ENCODE results near the gene BMP7.

The BMP7 gene

DNA sequence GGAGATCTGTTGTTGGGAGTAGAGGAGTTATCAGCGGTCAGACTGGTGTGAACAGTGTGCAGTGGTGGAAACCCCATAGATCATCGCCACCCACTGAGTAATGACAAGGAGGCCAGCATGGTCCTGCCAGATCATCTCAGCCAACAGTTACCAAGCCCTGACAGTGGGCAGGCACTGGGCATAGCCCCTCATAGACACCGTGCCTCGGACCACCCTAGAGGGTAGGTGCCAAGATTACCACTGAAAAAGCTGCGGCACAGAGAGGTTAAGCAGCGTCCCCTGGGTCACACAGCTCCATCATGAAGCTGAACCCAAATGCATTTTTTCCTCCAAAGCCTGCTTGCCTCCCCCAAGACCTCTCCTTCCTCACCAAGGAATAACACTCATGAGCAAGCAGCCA is 21.5 kb upstream of the BMP7 start:
- no peaks in the 10 kb centered on the region for H3K9me3 ChIP-seq
- H3K27ac ChIP-seq, result no peak overlapping the region
- TF ChIP-seq, protein P1, sequence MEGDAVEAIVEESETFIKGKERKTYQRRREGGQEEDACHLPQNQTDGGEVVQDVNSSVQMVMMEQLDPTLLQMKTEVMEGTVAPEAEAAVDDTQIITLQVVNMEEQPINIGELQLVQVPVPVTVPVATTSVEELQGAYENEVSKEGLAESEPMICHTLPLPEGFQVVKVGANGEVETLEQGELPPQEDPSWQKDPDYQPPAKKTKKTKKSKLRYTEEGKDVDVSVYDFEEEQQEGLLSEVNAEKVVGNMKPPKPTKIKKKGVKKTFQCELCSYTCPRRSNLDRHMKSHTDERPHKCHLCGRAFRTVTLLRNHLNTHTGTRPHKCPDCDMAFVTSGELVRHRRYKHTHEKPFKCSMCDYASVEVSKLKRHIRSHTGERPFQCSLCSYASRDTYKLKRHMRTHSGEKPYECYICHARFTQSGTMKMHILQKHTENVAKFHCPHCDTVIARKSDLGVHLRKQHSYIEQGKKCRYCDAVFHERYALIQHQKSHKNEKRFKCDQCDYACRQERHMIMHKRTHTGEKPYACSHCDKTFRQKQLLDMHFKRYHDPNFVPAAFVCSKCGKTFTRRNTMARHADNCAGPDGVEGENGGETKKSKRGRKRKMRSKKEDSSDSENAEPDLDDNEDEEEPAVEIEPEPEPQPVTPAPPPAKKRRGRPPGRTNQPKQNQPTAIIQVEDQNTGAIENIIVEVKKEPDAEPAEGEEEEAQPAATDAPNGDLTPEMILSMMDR (IDR thresholded peaks at IDR 0.05), result no peak
- H3K4me1 ChIP-seq (ENCODE audit: control insufficient read depth in 1 of 2, insufficient read depth in 1 of 2, low read depth in 1 of 2, low read length in 1 of 2), result no peaks in the 10 kb centered on the region
- peaks cover 90% of the 10 kb centered on the region for H3K27me3 ChIP-seq
- no peak overlapping the region for H3K4me3 ChIP-seq (ENCODE audit: low read depth in 1 of 2, low read length in 1 of 2)
- H3K36me3 ChIP-seq, result no peaks in the 10 kb centered on the region

DNA sequence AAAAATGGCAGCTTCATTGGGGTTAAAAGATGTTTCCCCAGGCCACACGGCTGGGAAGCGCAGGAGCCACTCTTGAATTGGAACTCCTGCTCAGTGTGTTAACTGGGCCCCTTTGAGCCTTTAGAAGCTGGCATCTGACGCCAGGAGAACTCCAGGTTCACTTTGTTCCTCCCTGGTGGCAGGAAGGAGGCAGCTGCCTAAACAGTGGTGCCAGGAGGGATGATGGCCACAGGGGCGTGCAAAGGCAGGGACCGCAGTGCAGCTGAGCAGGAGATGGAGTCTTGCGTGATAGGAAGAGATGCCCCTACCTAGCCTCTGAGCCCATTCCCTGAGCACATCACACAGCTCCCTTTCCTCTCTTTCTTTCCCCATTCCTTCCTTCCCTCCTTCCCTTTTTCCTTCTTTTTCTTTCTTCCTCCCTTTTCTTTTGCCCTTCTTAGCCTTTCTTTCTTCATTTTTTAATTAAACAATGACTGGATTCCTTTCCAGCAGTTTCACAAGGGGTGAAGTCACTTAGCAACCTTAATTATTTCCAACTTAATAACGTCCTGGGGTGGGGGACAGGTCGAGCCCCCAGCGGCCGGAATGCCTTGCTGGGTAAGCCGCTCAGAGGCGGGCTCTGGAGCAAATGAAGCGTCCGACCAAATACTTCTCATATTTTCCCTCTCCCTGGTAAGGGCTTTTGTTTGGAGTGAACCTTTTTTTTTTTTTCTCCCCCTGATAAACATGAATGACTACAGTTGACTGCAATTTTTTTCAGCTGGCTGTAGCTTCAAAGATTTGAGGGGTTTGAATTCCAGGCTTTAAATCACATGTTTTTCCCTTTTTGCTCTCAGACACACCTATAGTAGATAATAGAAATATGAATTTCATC is 20.8 kb upstream of the BMP7 start:
- H3K36me3 ChIP-seq, result no peaks in the 10 kb centered on the region
- H3K4me1 ChIP-seq (ENCODE audit: control insufficient read depth in 1 of 2, insufficient read depth in 1 of 2, low read depth in 1 of 2, low read length in 1 of 2), result no peaks in the 10 kb centered on the region
- no peaks in the 10 kb centered on the region for H3K9me3 ChIP-seq
- no peak overlapping the region for H3K27ac ChIP-seq
- TF ChIP-seq, protein P1 (IDR thresholded peaks at IDR 0.05), result no peak
- no peak overlapping the region for H3K4me3 ChIP-seq (ENCODE audit: low read depth in 1 of 2, low read length in 1 of 2)
- peaks cover 91% of the 10 kb centered on the region for H3K27me3 ChIP-seq

DNA sequence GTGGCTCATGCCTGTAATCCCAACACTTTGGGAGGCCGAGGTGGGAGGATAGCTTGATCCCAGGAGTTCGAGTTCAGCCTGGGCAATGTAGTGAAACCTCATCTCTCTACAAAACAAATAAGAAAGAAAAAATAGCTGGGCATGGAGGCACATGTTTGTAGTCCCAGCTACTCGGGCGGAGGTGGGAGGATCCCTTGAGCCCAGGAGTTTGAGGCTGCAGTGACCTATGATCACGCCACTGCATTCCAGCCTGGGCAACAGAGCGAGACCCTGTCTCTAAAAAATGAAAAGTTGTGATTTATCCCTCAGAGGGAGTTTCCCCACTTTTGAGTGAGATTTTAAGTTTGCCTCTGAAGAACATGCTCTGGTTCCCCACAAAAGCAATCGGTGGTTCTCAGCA is 17.4 kb upstream of the BMP7 start:
- TF ChIP-seq, protein P1 (IDR thresholded peaks at IDR 0.05), result no peak
- Histone ChIP-seq H3K27ac (no peak overlapping the region), H3K36me3 (no peaks in the 10 kb centered on the region), H3K4me1 (ENCODE audit: control insufficient read depth in 1 of 2, insufficient read depth in 1 of 2, low read depth in 1 of 2, low read length in 1 of 2) (no peaks in the 10 kb centered on the region), H3K4me3 (ENCODE audit: low read depth in 1 of 2, low read length in 1 of 2) (no peak overlapping the region), H3K27me3 (peaks cover 89% of the 10 kb centered on the region), H3K9me3 (no peaks in the 10 kb centered on the region)

DNA sequence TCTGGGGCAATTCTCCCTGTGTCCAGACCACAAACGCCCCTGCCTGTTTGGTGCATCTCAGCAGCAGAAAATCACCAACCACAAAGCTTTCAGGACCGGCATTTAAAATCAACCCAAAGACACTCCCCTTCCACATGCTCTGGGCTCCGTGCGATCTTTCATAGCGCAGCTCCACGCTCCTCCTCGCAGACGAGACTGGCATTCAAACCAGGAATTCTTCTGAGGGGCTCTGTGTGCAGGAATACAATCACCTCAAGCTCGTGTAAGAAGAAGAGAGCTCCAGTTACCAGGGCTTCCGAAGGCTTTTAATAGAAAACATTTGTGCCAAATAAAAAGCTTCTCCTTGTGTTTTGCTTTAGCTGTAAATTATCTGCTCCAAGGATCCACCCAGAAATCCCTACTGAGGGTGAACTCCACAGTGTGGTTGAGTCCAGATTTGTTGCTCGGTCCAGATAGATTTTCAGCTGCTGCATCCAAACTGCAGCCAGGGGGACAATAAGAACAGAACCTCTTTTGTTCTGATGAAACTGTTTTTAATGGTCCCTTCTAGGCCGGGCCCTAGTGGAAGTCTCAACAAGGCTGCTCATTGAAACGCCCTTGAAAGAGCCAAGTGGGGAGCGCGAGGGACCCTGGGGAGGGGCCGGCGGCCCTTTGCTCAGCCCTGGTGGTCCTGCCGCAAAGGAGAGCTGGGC is 16.4 kb upstream of the BMP7 start:
- Histone ChIP-seq H3K27ac (no peak overlapping the region), H3K27me3 (peaks cover 87% of the 10 kb centered on the region), H3K36me3 (no peaks in the 10 kb centered on the region), H3K4me1 (ENCODE audit: control insufficient read depth in 1 of 2, insufficient read depth in 1 of 2, low read depth in 1 of 2, low read length in 1 of 2) (no peaks in the 10 kb centered on the region), H3K4me3 (ENCODE audit: low read depth in 1 of 2, low read length in 1 of 2) (no peak overlapping the region), H3K9me3 (no peaks in the 10 kb centered on the region)
- TF ChIP-seq, protein P1 (IDR thresholded peaks at IDR 0.05), result no peak

DNA sequence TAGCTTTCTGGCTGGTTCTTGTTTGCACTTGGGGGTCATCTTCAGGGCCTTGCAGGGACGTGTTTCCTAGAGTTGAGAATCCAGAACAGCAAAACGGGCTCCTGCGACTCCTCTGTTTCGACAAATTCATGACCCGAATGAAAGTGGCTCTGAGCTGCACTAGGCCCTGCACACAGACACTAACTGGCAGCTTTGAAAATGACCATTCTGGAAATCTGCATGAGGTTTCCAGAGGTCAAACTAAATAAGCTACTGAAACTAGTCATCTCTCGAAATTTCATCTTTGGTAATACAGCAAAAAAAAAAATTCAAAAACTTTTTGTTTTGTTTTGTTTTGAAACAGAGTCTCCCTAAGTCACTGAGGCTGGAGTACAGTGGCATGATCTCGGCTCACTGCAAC is 15.5 kb upstream of the BMP7 start:
- H3K9me3 ChIP-seq, result no peaks in the 10 kb centered on the region
- peaks cover 79% of the 10 kb centered on the region for H3K27me3 ChIP-seq
- H3K4me1 ChIP-seq (ENCODE audit: control insufficient read depth in 1 of 2, insufficient read depth in 1 of 2, low read depth in 1 of 2, low read length in 1 of 2), result no peaks in the 10 kb centered on the region
- H3K4me3 ChIP-seq (ENCODE audit: low read depth in 1 of 2, low read length in 1 of 2), result no peak overlapping the region
- H3K36me3 ChIP-seq, result no peaks in the 10 kb centered on the region
- TF ChIP-seq, protein P1 (IDR thresholded peaks at IDR 0.05), result no peak
- H3K27ac ChIP-seq, result no peak overlapping the region

Data from neutrophil (primary cell).